GM12873 (cell line): Measurements from ENCODE around the gene DLGAP3.

Source experiments
- CTCF ChIP-seq: IDR thresholded peaks from 2 replicates; pipeline ENCODE4 v1.5.1; 2012; ENCODE audit warnings: low read depth, mild to moderate bottlenecking, moderate library complexity, low read length, control low read depth; ENCODE audit not compliant: insufficient read depth; ENCODE audit errors: missing control alignments

The DLGAP3 gene

GRCh38 chr1:34868230-34869049, 61.0 kb downstream of the DLGAP3 start:
- TF ChIP-seq CTCF, result no peak

GRCh38 chr1:34867415-34867814, 62.0 kb downstream of the DLGAP3 start:
- TF ChIP-seq CTCF, result no peak

GRCh38 chr1:34866762-34867109, 62.7 kb downstream of the DLGAP3 start:
- no peak for TF ChIP-seq CTCF

- TF ChIP-seq CTCF, result peak; percentile 95
Measured at GRCh38 chr1:34865981-34866761, 63.3 kb downstream of the DLGAP3 start.

- TF ChIP-seq CTCF, result no peak
Measured at GRCh38 chr1:34865573-34865972, 63.9 kb downstream of the DLGAP3 start.

- TF ChIP-seq CTCF, result no peak
Measured at GRCh38 chr1:34864759-34865158, 64.7 kb downstream of the DLGAP3 start.

GRCh38 chr1:34863501-34863900, 65.9 kb downstream of the DLGAP3 start:
- TF ChIP-seq CTCF, result no peak
